IMR-90 (cell line): ENCODE measurements around the gene BMX. TPM values are rescaled to one million over a fixed set of nuclear protein-coding genes. Genes with fewer than 3 reads are reported as not detected.

ENCODE experiments used
- ATAC-seq: fragments of 200-7000 bp; cut with Tn5 transposase; 2 replicates; pipeline ENCODE4 v1.9.1; 2020; ENCODE audit warnings: low read depth, mild to moderate bottlenecking, moderate library complexity
- BruUV-seq: library from RNA; stranded (reverse); fragments of 400-500 nt; replicated peaks from 2 replicates; lab custom pipeline; 2021; lab: Mats Ljungman, UMichigan
- CTCF ChIA-PET: fragments of 300-600 bp; formaldehyde crosslinking; extraction: SDS; loops from one replicate; lab custom pipeline; 2021; ENCODE audit warnings: antibody characterized with exemption; lab: Yijun Ruan, JAX
- POLR2A ChIA-PET: fragments of 300-600 bp; sonication (Branson Sonifier 250); formaldehyde crosslinking; loops from one replicate; lab custom pipeline; 2022; ENCODE audit warnings: antibody characterized with exemption; ENCODE audit not compliant: unreplicated experiment; lab: Charles Lee
- DNase-seq: peaks from one replicate; pipeline ENCODE4 v3.0.0; 2013
- H2AFZ ChIP-seq: replicated peaks from 2 replicates; pipeline ENCODE3; 2013; ENCODE audit warnings: low read length, mild to moderate bottlenecking; ENCODE audit not compliant: poor library complexity
- H2AK5ac ChIP-seq: 2 replicates; pipeline ENCODE4 v1.6.1; 2013; ENCODE audit warnings: low read depth, low read length, inconsistent platforms
- H2AK9ac ChIP-seq: replicated peaks from 2 replicates; pipeline ENCODE3; 2013; ENCODE audit warnings: mild to moderate bottlenecking, low read depth, low read length, moderate library complexity; ENCODE audit not compliant: poor library complexity
- H2BK120ac ChIP-seq: 2 replicates; pipeline ENCODE4 v1.6.1; 2013; ENCODE audit warnings: low read depth, low read length, inconsistent platforms
- H2BK15ac ChIP-seq: 3 replicates; pipeline ENCODE4 v1.6.1; 2013; ENCODE audit warnings: low read depth, low read length, inconsistent platforms
- H2BK20ac ChIP-seq: 2 replicates; pipeline ENCODE4 v1.6.1; 2013; ENCODE audit warnings: low read depth, mild to moderate bottlenecking, inconsistent platforms, low read length, moderate library complexity
- H2BK5ac ChIP-seq: 2 replicates; pipeline ENCODE4 v1.6.1; 2013; ENCODE audit warnings: mild to moderate bottlenecking, low read depth, low read length, inconsistent platforms; ENCODE audit not compliant: poor library complexity, severe bottlenecking
- H3K14ac ChIP-seq: replicated peaks from 2 replicates; pipeline ENCODE4 v1.6.1; 2013; ENCODE audit warnings: low read depth, low read length, inconsistent platforms
- H3K18ac ChIP-seq: 2 replicates; pipeline ENCODE4 v1.6.1; 2013; ENCODE audit warnings: low read depth, low read length, control low read depth
- H3K23ac ChIP-seq: 2 replicates; pipeline ENCODE4 v1.6.1; 2013; ENCODE audit warnings: low read depth, low read length, inconsistent platforms
- H3K27ac ChIP-seq: 2 replicates; pipeline ENCODE4 v1.5.1; 2013; ENCODE audit warnings: mild to moderate bottlenecking, control low read depth, low read length; ENCODE audit not compliant: insufficient read depth
- H3K27me3 ChIP-seq: 2 replicates; pipeline ENCODE4 v1.6.1; 2013; ENCODE audit warnings: low read length; ENCODE audit not compliant: control insufficient read depth, insufficient read depth
- H3K36me3 ChIP-seq: 2 replicates; pipeline ENCODE4 v1.6.1; 2013; ENCODE audit warnings: low read length, mixed read lengths; ENCODE audit not compliant: control insufficient read depth, insufficient read depth
- H3K4ac ChIP-seq: 2 replicates; pipeline ENCODE4 v1.6.1; 2013; ENCODE audit warnings: low read depth, low read length, inconsistent platforms
- H3K4me1 ChIP-seq: 2 replicates; pipeline ENCODE4 v1.6.1; 2013; ENCODE audit warnings: low read length, mixed read lengths; ENCODE audit not compliant: control insufficient read depth, insufficient read depth
- H3K4me2 ChIP-seq: 2 replicates; pipeline ENCODE4 v1.6.1; 2013; ENCODE audit warnings: low read depth, mild to moderate bottlenecking, control low read depth, low read length, moderate library complexity
- H3K4me3 ChIP-seq: 2 replicates; pipeline ENCODE4 v1.5.1; 2013; ENCODE audit warnings: low read depth, mild to moderate bottlenecking, control low read depth, low read length, moderate library complexity; ENCODE audit not compliant: insufficient read depth
- H3K56ac ChIP-seq: 2 replicates; pipeline ENCODE4 v1.6.1; 2013; ENCODE audit warnings: low read length, inconsistent platforms; ENCODE audit not compliant: insufficient read depth; ENCODE audit errors: extremely low read depth
- H3K79me1 ChIP-seq, 2 experiments: 2 replicates each; pipeline ENCODE4 v1.6.1; 2013; ENCODE audit warnings: low read length in 2 of 2, inconsistent platforms in 1 of 2, low read depth in 1 of 2
- H3K9ac ChIP-seq: 2 replicates; pipeline ENCODE4 v1.6.1; 2013; ENCODE audit warnings: low read depth, low read length, control low read depth
- H3K9me1 ChIP-seq: 2 replicates; pipeline ENCODE4 v1.6.1; 2013; ENCODE audit warnings: low read length, inconsistent platforms; ENCODE audit not compliant: insufficient read depth
- H3K9me3 ChIP-seq: 2 replicates; pipeline ENCODE4 v1.6.1; 2013; ENCODE audit warnings: low read length; ENCODE audit not compliant: control insufficient read depth, insufficient read depth
- H4K20me1 ChIP-seq: 2 replicates; pipeline ENCODE4 v1.6.1; 2013; ENCODE audit warnings: low read length, inconsistent platforms; ENCODE audit not compliant: insufficient read depth
- H4K5ac ChIP-seq: 2 replicates; pipeline ENCODE4 v1.6.1; 2013; ENCODE audit warnings: mild to moderate bottlenecking, low read depth, low read length, control low read depth
- H4K8ac ChIP-seq, 2 experiments: 2 replicates each; pipeline ENCODE4 v1.6.1; 2013; ENCODE audit warnings: low read depth in 2 of 2, low read length in 2 of 2, control low read depth in 1 of 2, inconsistent platforms in 1 of 2
- H4K91ac ChIP-seq: 2 replicates; pipeline ENCODE4 v1.6.1; 2013; ENCODE audit warnings: low read depth, low read length, inconsistent platforms; ENCODE audit not compliant: insufficient read depth
- BHLHE40 ChIP-seq: fragments of 150-350 bp; IDR thresholded peaks from 2 replicates; pipeline ENCODE4 v1.6.1; 2016; ENCODE audit warnings: mild to moderate bottlenecking, low read depth, low read length
- CEBPB ChIP-seq: IDR thresholded peaks from 2 replicates; pipeline ENCODE4 v1.6.1; 2012; ENCODE audit warnings: low read depth, low read length, improper control_type of control experiment
- CHD1 ChIP-seq: IDR thresholded peaks from 2 replicates; pipeline ENCODE4 v1.6.1; 2012; ENCODE audit warnings: low read depth, low read length, improper control_type of control experiment
- ELK1 ChIP-seq: fragments of 150-350 bp; IDR thresholded peaks from 2 replicates; pipeline ENCODE4 v1.6.1; 2016; ENCODE audit warnings: low read depth, mild to moderate bottlenecking, low read length, moderate library complexity, borderline replicate concordance
- FOS ChIP-seq: fragments of 150-350 bp; IDR thresholded peaks from 2 replicates; pipeline ENCODE4 v1.6.1; 2016; ENCODE audit warnings: low read depth, low read length
- MAFK ChIP-seq: IDR thresholded peaks from 2 replicates; pipeline ENCODE4 v1.6.1; 2012; ENCODE audit warnings: low read depth, low read length, improper control_type of control experiment
- MAZ ChIP-seq: IDR thresholded peaks from 2 replicates; pipeline ENCODE4 v1.6.1; 2012; ENCODE audit warnings: low read depth, mild to moderate bottlenecking, low read length, improper control_type of control experiment, moderate library complexity, borderline replicate concordance
- MXI1 ChIP-seq: IDR thresholded peaks from 2 replicates; pipeline ENCODE4 v1.6.1; 2012; ENCODE audit warnings: low read depth, mild to moderate bottlenecking, low read length, moderate library complexity, borderline replicate concordance
- NFE2L2 ChIP-seq: fragments of 150-350 bp; IDR thresholded peaks from 2 replicates; pipeline ENCODE4 v1.6.1; 2016; ENCODE audit warnings: low read depth, mild to moderate bottlenecking, low read length
- POLR2A ChIP-seq: IDR thresholded peaks from 2 replicates; pipeline ENCODE4 v1.6.1; 2012; ENCODE audit warnings: mild to moderate bottlenecking, low read depth, low read length
- RAD21 ChIP-seq: IDR thresholded peaks from 2 replicates; pipeline ENCODE4 v1.6.1; 2012; ENCODE audit warnings: low read length, improper control_type of control experiment
- RCOR1 ChIP-seq: IDR thresholded peaks from 2 replicates; pipeline ENCODE4 v1.6.1; 2012; ENCODE audit warnings: mild to moderate bottlenecking, low read length, improper control_type of control experiment; ENCODE audit not compliant: insufficient replicate concordance
- RFX5 ChIP-seq: IDR thresholded peaks from 2 replicates; pipeline ENCODE4 v1.8.0; 2012; ENCODE audit warnings: low read depth, mild to moderate bottlenecking, low read length, moderate library complexity
- SMC3 ChIP-seq: fragments of 150-350 bp; IDR thresholded peaks from 2 replicates; pipeline ENCODE4 v1.6.1; 2016; ENCODE audit warnings: low read depth, mild to moderate bottlenecking, antibody characterized with exemption, low read length, moderate library complexity
- USF2 ChIP-seq: fragments of 150-350 bp; IDR thresholded peaks from 2 replicates; pipeline ENCODE4 v1.6.1; 2017; ENCODE audit warnings: mild to moderate bottlenecking, antibody characterized with exemption, low read length, low read depth
- WGBS, 2 experiments: methylation state at CpG; one replicate each; pipeline versions ENCODE4 v1.1.5 to v1.1.7; 2013; ENCODE audit warnings: missing lambda C conversion rate in 2 of 2; ENCODE audit not compliant: insufficient read length in 1 of 2; ENCODE audit errors: extremely low coverage in 2 of 2; 5-methylcytosine and 5-hydroxymethylcytosine counted together
- dilution Hi-C: fragments of 300-500 bp; cut with HindIII; formaldehyde crosslinking; loops from one replicate; pipeline ENCODE4 v1.14.3; 2018; ENCODE audit warnings: low sequenced_read_pairs; ENCODE audit not compliant: unreplicated experiment
- in situ Hi-C: fragments of 300-500 bp; cut with MboI; formaldehyde crosslinking; loops from 3 replicates; pipeline ENCODE4 v1.14.3; 2019; ENCODE audit warnings: low sequenced_read_pairs, inconsistent platforms, mixed read lengths
- intact Hi-C: fragments of 100-400 bp; cut with micrococcal nuclease; formaldehyde crosslinking; loops from 2 replicates; pipeline ENCODE4 v1.10.0; 2022
- polyA plus RNA-seq, 3 experiments: library from polyadenylated mRNA; depleted of rRNA; stranded (reverse); fragments of >200 nt; gene quantifications; 2 replicates each; pipeline ENCODE4 v1.2.3, GENCODE V29; 2012; ENCODE audit warnings: low replicate concordance in 1 of 3
- total RNA-seq: library from RNA; depleted of rRNA; stranded (reverse); fragments of >200 nt; gene quantifications from 2 replicates; pipeline ENCODE4 v1.2.3, GENCODE V29; 2012
- TF ChIP-seq, protein P1 (sequence below): conservative IDR thresholded peaks from 2 replicates; pipeline ENCODE4 v1.5.1; 2012; ENCODE audit warnings: mild to moderate bottlenecking, low read depth, low read length, improper control_type of control experiment

BMX gene
- total and polyA plus RNA-seq, 2 of the 4 experiments (the other 2 are of a cell fraction) = not detected

- in situ Hi-C loops (no loop called here), dilution Hi-C loops (no loop called here), intact Hi-C loops (no loop called here)
- H3K4me1 ChIP-seq = no peaks in the 10 kb centered on the region
- ChIA-PET CTCF (no interaction called here), POLR2A (no interaction called here)
- peaks cover 9% of the 10 kb centered on the region for H3K27me3 ChIP-seq
- no peak overlapping the region for H2BK15ac ChIP-seq
- H3K27ac ChIP-seq = no peak overlapping the region
- no peaks in the 10 kb centered on the region for H3K79me1 ChIP-seq
- H3K18ac ChIP-seq = no peak overlapping the region
- H3K14ac ChIP-seq = no peak overlapping the region
- H2BK20ac ChIP-seq = no peak overlapping the region
- no TSS peak for BruUV-seq
- no peaks in the 10 kb centered on the region for H4K20me1 ChIP-seq
- no peak overlapping the region for H3K23ac ChIP-seq
- H3K9ac ChIP-seq = no peak overlapping the region
- DNase-seq (peak; percentile 23), ATAC-seq (no peak; the same call in 1 of the 2 replicates)
- no peak overlapping the region for H2AK5ac ChIP-seq
- no peak overlapping the region for H2BK120ac ChIP-seq
- no peak overlapping the region for H4K8ac ChIP-seq
- WGBS, 2 experiments = no CpG with 5 or more reads among the region's 1 CpG
- H3K9me3 ChIP-seq = no peaks in the 10 kb centered on the region
- no peak overlapping the region for H3K56ac ChIP-seq
- no peaks in the 10 kb centered on the region for H3K9me1 ChIP-seq
- no peak overlapping the region for H4K5ac ChIP-seq
- no peak overlapping the region for H2AK9ac ChIP-seq
- no peak overlapping the region; the same call in 1 of the 2 replicates for H3K4me2 ChIP-seq
- no peak overlapping the region for H3K4me3 ChIP-seq
- H2AFZ ChIP-seq = no peak overlapping the region
- no peaks in the 10 kb centered on the region for H3K36me3 ChIP-seq
- TF ChIP-seq MAZ = no peak
- TF ChIP-seq RAD21 = no peak
- no peak for TF ChIP-seq CHD1
- TF ChIP-seq MAFK = no peak
- no peak for TF ChIP-seq BHLHE40
- no peak for TF ChIP-seq RFX5
- TF ChIP-seq RCOR1 = no peak
- no peak for TF ChIP-seq CEBPB
- TF ChIP-seq POLR2A = no peak
- TF ChIP-seq SMC3 = no peak
- TF ChIP-seq FOS = no peak
- no peak for TF ChIP-seq NFE2L2
- no peak for TF ChIP-seq USF2
- no peak for TF ChIP-seq MXI1
- TF ChIP-seq, protein P1, sequence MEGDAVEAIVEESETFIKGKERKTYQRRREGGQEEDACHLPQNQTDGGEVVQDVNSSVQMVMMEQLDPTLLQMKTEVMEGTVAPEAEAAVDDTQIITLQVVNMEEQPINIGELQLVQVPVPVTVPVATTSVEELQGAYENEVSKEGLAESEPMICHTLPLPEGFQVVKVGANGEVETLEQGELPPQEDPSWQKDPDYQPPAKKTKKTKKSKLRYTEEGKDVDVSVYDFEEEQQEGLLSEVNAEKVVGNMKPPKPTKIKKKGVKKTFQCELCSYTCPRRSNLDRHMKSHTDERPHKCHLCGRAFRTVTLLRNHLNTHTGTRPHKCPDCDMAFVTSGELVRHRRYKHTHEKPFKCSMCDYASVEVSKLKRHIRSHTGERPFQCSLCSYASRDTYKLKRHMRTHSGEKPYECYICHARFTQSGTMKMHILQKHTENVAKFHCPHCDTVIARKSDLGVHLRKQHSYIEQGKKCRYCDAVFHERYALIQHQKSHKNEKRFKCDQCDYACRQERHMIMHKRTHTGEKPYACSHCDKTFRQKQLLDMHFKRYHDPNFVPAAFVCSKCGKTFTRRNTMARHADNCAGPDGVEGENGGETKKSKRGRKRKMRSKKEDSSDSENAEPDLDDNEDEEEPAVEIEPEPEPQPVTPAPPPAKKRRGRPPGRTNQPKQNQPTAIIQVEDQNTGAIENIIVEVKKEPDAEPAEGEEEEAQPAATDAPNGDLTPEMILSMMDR = no peak
- no peak for TF ChIP-seq ELK1
- H3K4ac ChIP-seq = no peak overlapping the region
- no peak overlapping the region for H2BK5ac ChIP-seq
- no peak overlapping the region for H4K91ac ChIP-seq
Measured at GRCh38 chrX:15576019-15576418, 75.4 kb downstream of the BMX start.
